Endodermal cell (in vitro differentiated cells): Measurements from ENCODE around the gene SORCS2. TPM values are rescaled to one million over a fixed set of nuclear protein-coding genes. Genes with fewer than 3 reads are reported as not detected.

Experiments
- DNase-seq: peaks from one replicate; pipeline ENCODE4 v3.0.0-alpha.2; 2017
- H3K27ac ChIP-seq: 2 replicates; pipeline ENCODE4 v1.5.1; 2013; ENCODE audit warnings: mild to moderate bottlenecking, low read depth, low read length, moderate library complexity
- H3K27me3 ChIP-seq: 2 replicates; pipeline ENCODE4 v1.6.1; 2013; ENCODE audit warnings: mild to moderate bottlenecking, low read length, moderate library complexity; ENCODE audit not compliant: insufficient read depth, control insufficient read depth, poor library complexity, severe bottlenecking
- H3K36me3 ChIP-seq: 2 replicates; pipeline ENCODE4 v1.7.0; 2013; ENCODE audit warnings: mild to moderate bottlenecking, low read length, moderate library complexity; ENCODE audit not compliant: control insufficient read depth, insufficient read depth
- H3K4me1 ChIP-seq: one replicate; pipeline ENCODE4 v1.7.0; 2013; ENCODE audit warnings: low read length; ENCODE audit not compliant: control insufficient read depth, insufficient read depth
- H3K4me3 ChIP-seq: 2 replicates; pipeline ENCODE4 v1.5.1; 2013; ENCODE audit warnings: mild to moderate bottlenecking, low read length, moderate library complexity
- H3K9ac ChIP-seq: 2 replicates; pipeline ENCODE4 v1.6.1; 2013; ENCODE audit warnings: mild to moderate bottlenecking, low read length, moderate library complexity; ENCODE audit not compliant: poor library complexity, severe bottlenecking; ENCODE audit errors: extremely low read depth
- H3K9me3 ChIP-seq: 2 replicates; pipeline ENCODE4 v1.6.1; 2013; ENCODE audit warnings: mild to moderate bottlenecking, low read length, moderate library complexity; ENCODE audit not compliant: control insufficient read depth
- H3K27ac Mint-ChIP-seq: 2 replicates; pipeline ENCODE4 v1.8.0; 2020; ENCODE audit warnings: mixed read lengths
- H3K27me3 Mint-ChIP-seq: 2 replicates; pipeline ENCODE4 v1.8.0; 2021; ENCODE audit warnings: mild to moderate bottlenecking, mixed read lengths; ENCODE audit not compliant: insufficient read depth
- H3K36me3 Mint-ChIP-seq: 2 replicates; pipeline ENCODE4 v1.8.0; 2020; ENCODE audit warnings: low read depth, mixed read lengths
- H3K4me1 Mint-ChIP-seq: 2 replicates; pipeline ENCODE4 v1.8.0; 2020; ENCODE audit warnings: mixed read lengths
- H3K4me3 Mint-ChIP-seq: 2 replicates; pipeline ENCODE4 v1.8.0; 2020; ENCODE audit warnings: mild to moderate bottlenecking, moderate library complexity, mixed read lengths
- H3K9me3 Mint-ChIP-seq: 2 replicates; pipeline ENCODE4 v1.8.0; 2020; ENCODE audit warnings: mild to moderate bottlenecking, mixed read lengths
- CTCF ChIP-seq: fragments of 200-600 bp; sonication (generic); conservative IDR thresholded peaks from 2 replicates; pipeline ENCODE4 v1.5.0; 2021; ENCODE audit warnings: antibody characterized with exemption, mild to moderate bottlenecking
- WGBS, 2 experiments: methylation state at CpG; one replicate each; pipeline versions ENCODE4 v1.1.5 to v1.1.7; 2013; ENCODE audit warnings: missing lambda C conversion rate in 2 of 2, mixed read lengths in 1 of 2; ENCODE audit not compliant: insufficient coverage in 1 of 2, insufficient read length in 1 of 2; 5-methylcytosine and 5-hydroxymethylcytosine counted together
- total RNA-seq, 2 donors: library from RNA; stranded (reverse); fragmentation: NEBNext Ultra II Directional in 1 of 2; extraction: Animal tissue kit (Norgen Biotek cat#: 25700) in 1 of 2; gene quantifications; 2 replicates in 1 of 2; 3 replicates in 1 of 2; pipeline ENCODE4 v1.2.1, GENCODE V29; 2021

The SORCS2 gene
- total RNA-seq, 2 donors from 2014 or later = 1.4 to 1.9 TPM

GRCh38 chr4:7559316-7559715 lies 367.0 kb downstream of the SORCS2 start:
- Mint-ChIP-seq H3K4me1 (no peaks in the 10 kb centered on the region), H3K27ac (no peak overlapping the region), H3K36me3 (no peaks in the 10 kb centered on the region), H3K4me3 (no peak overlapping the region), H3K27me3 (no peaks in the 10 kb centered on the region), H3K9me3 (no peaks in the 10 kb centered on the region)
- no peak overlapping the region for H3K9ac ChIP-seq
- H3K4me3 ChIP-seq = no peak overlapping the region
- TF ChIP-seq CTCF = no peak
- H3K36me3 ChIP-seq = no peaks in the 10 kb centered on the region
- 92 to 98% methylated on average over 5 to 7 of the region's 7 CpGs for whole genome bisulfite sequencing, 2 experiments
- no peaks in the 10 kb centered on the region for H3K9me3 ChIP-seq
- no peak overlapping the region for H3K27ac ChIP-seq
- no peaks in the 10 kb centered on the region for H3K27me3 ChIP-seq
- no peaks in the 10 kb centered on the region for H3K4me1 ChIP-seq
- DNase-seq = no peak

DNA sequence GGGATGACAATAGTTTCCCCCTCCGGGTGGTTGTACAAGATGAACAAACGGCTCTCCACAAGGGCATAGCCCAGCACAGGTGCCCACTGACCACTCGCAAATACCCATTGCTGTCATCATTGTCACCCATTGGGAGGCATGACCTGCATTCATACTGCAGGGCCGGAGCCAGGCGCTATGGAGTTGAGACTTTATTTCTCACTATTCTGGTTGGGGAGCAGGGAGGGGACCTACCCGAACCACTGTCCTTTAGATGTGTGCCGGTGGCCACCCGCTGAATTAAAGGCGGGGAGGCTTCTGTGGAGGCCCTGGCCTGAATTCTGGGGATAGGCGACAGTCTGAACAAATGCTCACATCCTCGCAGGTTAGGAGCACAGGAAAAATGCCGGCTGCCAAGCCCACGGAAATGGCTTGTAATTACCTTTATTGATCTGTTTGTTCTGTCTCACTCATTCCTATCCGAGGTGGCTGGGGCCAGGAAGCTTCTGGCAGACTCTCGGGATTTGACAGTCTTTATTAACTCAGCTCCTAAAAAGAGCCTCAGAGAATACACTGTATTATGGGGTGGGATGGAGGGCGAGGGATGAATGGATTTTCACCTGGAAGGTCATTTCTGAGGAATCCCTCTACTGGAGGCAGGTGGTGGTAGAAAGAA lies 367.5 kb downstream of the SORCS2 start:
- no peaks in the 10 kb centered on the region for H3K4me1 Mint-ChIP-seq
- 88 to 93% methylated on average over 10 to 16 of the region's 16 CpGs for WGBS, 2 experiments
- Histone ChIP-seq H3K4me1 (no peaks in the 10 kb centered on the region), H3K36me3 (no peaks in the 10 kb centered on the region), H3K27me3 (no peaks in the 10 kb centered on the region), H3K9ac (no peak overlapping the region), H3K9me3 (no peaks in the 10 kb centered on the region), H3K27ac (no peak overlapping the region), H3K4me3 (no peak overlapping the region)
- H3K36me3 Mint-ChIP-seq = no peaks in the 10 kb centered on the region
- no peak overlapping the region for H3K27ac Mint-ChIP-seq
- H3K9me3 Mint-ChIP-seq = no peaks in the 10 kb centered on the region
- TF ChIP-seq CTCF = no peak
- no peak for DNase-seq
- no peak overlapping the region for H3K4me3 Mint-ChIP-seq
- H3K27me3 Mint-ChIP-seq = no peaks in the 10 kb centered on the region

DNA sequence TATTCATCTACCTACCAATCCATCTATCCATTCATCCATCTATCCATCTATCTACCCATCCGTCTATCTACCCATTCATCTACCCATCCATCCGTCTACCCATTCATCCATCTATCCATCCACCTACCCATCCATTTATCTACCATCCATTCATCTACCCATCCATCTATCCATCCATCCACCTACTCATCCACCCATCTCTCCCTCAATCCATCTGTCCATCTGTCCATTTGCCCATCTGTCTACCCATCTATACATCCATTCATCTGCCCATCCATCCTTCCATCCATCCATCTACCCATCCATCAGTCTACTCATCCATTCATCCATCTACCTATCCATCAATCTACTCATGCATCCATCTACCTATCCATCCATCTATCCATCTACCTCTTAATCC lies 369.2 kb downstream of the SORCS2 start:
- Mint-ChIP-seq H3K27ac (no peak overlapping the region), H3K9me3 (no peaks in the 10 kb centered on the region), H3K36me3 (no peaks in the 10 kb centered on the region), H3K4me3 (no peak overlapping the region), H3K27me3 (no peaks in the 10 kb centered on the region), H3K4me1 (no peaks in the 10 kb centered on the region)
- TF ChIP-seq CTCF = no peak
- Histone ChIP-seq H3K9ac (no peak overlapping the region), H3K36me3 (no peaks in the 10 kb centered on the region), H3K27me3 (no peaks in the 10 kb centered on the region), H3K27ac (no peak overlapping the region), H3K4me1 (no peaks in the 10 kb centered on the region), H3K4me3 (no peak overlapping the region), H3K9me3 (no peaks in the 10 kb centered on the region)
- no peak for DNase-seq
- 86 to 93% methylated on average over 2 of the region's 2 CpGs for WGBS, 2 experiments
